ENCODE results near the gene EXOC7. TPM values are rescaled to one million over a fixed set of nuclear protein-coding genes. Genes with fewer than 3 reads are reported as not detected.

The EXOC7 gene
- total RNA-seq, 1 experiment from 2014 or later = 160 TPM

DNA sequence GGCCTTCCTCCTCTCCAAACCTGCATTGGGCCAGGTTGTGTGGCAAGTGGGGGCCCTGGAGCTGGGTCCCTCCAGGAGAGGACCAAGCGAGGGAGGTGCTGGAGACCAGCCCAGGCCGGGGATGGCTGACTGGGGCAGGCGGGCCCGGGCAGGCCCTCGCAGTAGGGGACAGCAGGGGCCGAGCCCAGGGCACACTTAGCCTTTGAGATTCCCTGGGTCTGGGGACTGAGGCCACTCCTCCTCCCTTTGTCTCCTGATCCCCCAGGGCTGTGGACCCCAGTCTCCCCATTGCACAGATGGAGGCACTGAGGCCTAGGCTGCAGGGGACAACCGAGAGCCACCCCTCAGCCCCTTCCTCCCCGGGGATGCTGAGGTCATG lies 32.2 kb upstream of the EXOC7 start:
- Histone ChIP-seq H4K5ac (ENCODE audit: insufficient read length, low read depth, low read length) (no peak overlapping the region), H3K79me1 (ENCODE audit: insufficient read depth, low read depth, low read length, poor library complexity, severe bottlenecking) (no peaks in the 10 kb centered on the region), H3K14ac (ENCODE audit: insufficient read depth, low read length) (no peak overlapping the region; the same call in 1 of the 2 replicates), H3K56ac (ENCODE audit: insufficient read length, low read depth, low read length) (no peak overlapping the region), H4K91ac (ENCODE audit: insufficient read length, low read depth, low read length) (no peak overlapping the region), H4K8ac (replicated peaks; ENCODE audit: insufficient read length, low read depth, low read length) (no peak overlapping the region), H3K18ac (ENCODE audit: insufficient read length, low read depth, low read length) (peak overlapping the region; percentile 21), H3K79me2 (ENCODE audit: insufficient read depth, low read length) (no peaks in the 10 kb centered on the region), H2BK5ac (ENCODE audit: insufficient read length, low read length) (no peak overlapping the region), H3T11ph (ENCODE audit: low read length) (no peak overlapping the region), H3K23me2 (ENCODE audit: insufficient read length, low read depth, low read length, poor library complexity, severe bottlenecking) (peaks cover 43% of the 10 kb centered on the region), H3K4ac (ENCODE audit: low read depth, low read length) (no peak overlapping the region), H2BK15ac (ENCODE audit: low read depth, low read length) (no peak overlapping the region), H2BK120ac (ENCODE audit: low read depth, low read length, poor library complexity, severe bottlenecking) (no peak overlapping the region), H2AK5ac (ENCODE audit: insufficient read length, low read length) (no peak overlapping the region), H3K9ac (ENCODE audit: extremely low read depth, insufficient read length, low read length) (no peak overlapping the region), H3K27me3 (ENCODE audit: insufficient read depth, low read length) (peaks cover 40% of the 10 kb centered on the region), H3K9me3 (ENCODE audit: control insufficient read depth, low read depth, low read length) (no peaks in the 10 kb centered on the region), H3K23ac (ENCODE audit: insufficient read length, low read depth, low read length) (no peak overlapping the region), H2BK20ac (ENCODE audit: low read depth, low read length, poor library complexity, severe bottlenecking) (no peak overlapping the region), H2AFZ (ENCODE audit: low read length) (no peak overlapping the region), H4K20me1 (ENCODE audit: control insufficient read depth, insufficient read depth, insufficient read length) (no peaks in the 10 kb centered on the region), H2BK12ac (ENCODE audit: insufficient read length, low read depth, low read length) (no peak overlapping the region), H3K4me2 (ENCODE audit: insufficient read depth, insufficient read length, low read length) (peak overlapping the region; percentile 21), H3K27ac (ENCODE audit: insufficient read length, low read depth, low read length) (no peak overlapping the region), H3K4me1 (ENCODE audit: insufficient read depth, low read length) (peaks cover 13% of the 10 kb centered on the region)
- peak; percentile 62 for DNase-seq
- no peak for TF ChIP-seq CTCF (conservative IDR thresholded peaks at IDR 0.05)
- WGBS (ENCODE audit: extremely low coverage, insufficient read length, low lambda C conversion rate) = no CpG with 5 or more reads among the region's 8 CpGs
- Mint-ChIP-seq H3K9me3 (peaks cover 0 to 3% of the 10 kb centered on the region in 2 experiments; a peak in 2 of 5 replicates), H3K36me3 (ENCODE audit: insufficient read depth in 1 of 3, low read depth in 3 of 3) (no peaks in the 10 kb centered on the region), H3K4me1 (peaks cover 67 to 84% of the 10 kb centered on the region in 2 experiments), H3K4me3 (peak overlapping the region; percentile 57 to 77; a peak in 3 of 5 replicates), H3K27ac (no peak overlapping the region), H3K27me3 (ENCODE audit: low read depth) (peaks cover 59% of the 10 kb centered on the region)
